ENCODE measurements around the gene HOXB5. TPM values are rescaled to one million over a fixed set of nuclear protein-coding genes. Genes with fewer than 3 reads are reported as not detected.

Gene HOXB5
- total RNA-seq, 1 experiment from 2014 or later = 0.95 TPM

- ChIA-PET POLR2A (ENCODE audit: unreplicated experiment) (no interaction called here), CTCF (interaction anchor here (0.6 kb wide), 1 partner anchor 11 kb away, joined by 3 read pairs; no protein-coding TSS in a partner anchor)
- Histone ChIP-seq H3K4me3 (ENCODE audit: low read length) (no peak overlapping the region), H3K4me2 (ENCODE audit: low read length) (no peak overlapping the region), H3F3A (ENCODE audit: low read length, unreplicated experiment) (no peaks in the 10 kb centered on the region), H4K20me1 (ENCODE audit: low read length) (no peaks in the 10 kb centered on the region), H3K4me1 (ENCODE audit: insufficient read depth, low read length) (no peaks in the 10 kb centered on the region), H3K9me2 (replicated peaks; ENCODE audit: low read length) (no peaks in the 10 kb centered on the region), H3K79me2 (ENCODE audit: low read length) (no peaks in the 10 kb centered on the region), H3K27ac (ENCODE audit: low read length) (no peak overlapping the region), H2AFZ (ENCODE audit: low read length) (no peak overlapping the region), H3K9ac (ENCODE audit: low read length) (no peak overlapping the region), H3K36me3 (ENCODE audit: low read depth, low read length) (no peaks in the 10 kb centered on the region), H3K9me3 (ENCODE audit: low read length) (no peaks in the 10 kb centered on the region), H3K27me3 (ENCODE audit: low read length) (no peaks in the 10 kb centered on the region)
- no peak for DNase-seq
- ATAC-seq = no peak
- no TSS peak for BruUV-seq (replicated peaks)
- TF ChIP-seq EZH2 (IDR thresholded peaks at IDR 0.05; ENCODE audit: low read length, unreplicated experiment) = no peak
- no peak for TF ChIP-seq EZH2phosphoT487 (IDR thresholded peaks at IDR 0.05; ENCODE audit: borderline replicate concordance, low read length)
- TF ChIP-seq, protein P1, sequence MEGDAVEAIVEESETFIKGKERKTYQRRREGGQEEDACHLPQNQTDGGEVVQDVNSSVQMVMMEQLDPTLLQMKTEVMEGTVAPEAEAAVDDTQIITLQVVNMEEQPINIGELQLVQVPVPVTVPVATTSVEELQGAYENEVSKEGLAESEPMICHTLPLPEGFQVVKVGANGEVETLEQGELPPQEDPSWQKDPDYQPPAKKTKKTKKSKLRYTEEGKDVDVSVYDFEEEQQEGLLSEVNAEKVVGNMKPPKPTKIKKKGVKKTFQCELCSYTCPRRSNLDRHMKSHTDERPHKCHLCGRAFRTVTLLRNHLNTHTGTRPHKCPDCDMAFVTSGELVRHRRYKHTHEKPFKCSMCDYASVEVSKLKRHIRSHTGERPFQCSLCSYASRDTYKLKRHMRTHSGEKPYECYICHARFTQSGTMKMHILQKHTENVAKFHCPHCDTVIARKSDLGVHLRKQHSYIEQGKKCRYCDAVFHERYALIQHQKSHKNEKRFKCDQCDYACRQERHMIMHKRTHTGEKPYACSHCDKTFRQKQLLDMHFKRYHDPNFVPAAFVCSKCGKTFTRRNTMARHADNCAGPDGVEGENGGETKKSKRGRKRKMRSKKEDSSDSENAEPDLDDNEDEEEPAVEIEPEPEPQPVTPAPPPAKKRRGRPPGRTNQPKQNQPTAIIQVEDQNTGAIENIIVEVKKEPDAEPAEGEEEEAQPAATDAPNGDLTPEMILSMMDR (conservative IDR thresholded peaks at IDR 0.05; ENCODE audit: low read depth, low read length) = no peak
- intact Hi-C loops (cut with micrococcal nuclease) = no loop called here
Measured at GRCh38 chr17:48565925-48566710, 27.5 kb downstream of the HOXB5 start.

DNA sequence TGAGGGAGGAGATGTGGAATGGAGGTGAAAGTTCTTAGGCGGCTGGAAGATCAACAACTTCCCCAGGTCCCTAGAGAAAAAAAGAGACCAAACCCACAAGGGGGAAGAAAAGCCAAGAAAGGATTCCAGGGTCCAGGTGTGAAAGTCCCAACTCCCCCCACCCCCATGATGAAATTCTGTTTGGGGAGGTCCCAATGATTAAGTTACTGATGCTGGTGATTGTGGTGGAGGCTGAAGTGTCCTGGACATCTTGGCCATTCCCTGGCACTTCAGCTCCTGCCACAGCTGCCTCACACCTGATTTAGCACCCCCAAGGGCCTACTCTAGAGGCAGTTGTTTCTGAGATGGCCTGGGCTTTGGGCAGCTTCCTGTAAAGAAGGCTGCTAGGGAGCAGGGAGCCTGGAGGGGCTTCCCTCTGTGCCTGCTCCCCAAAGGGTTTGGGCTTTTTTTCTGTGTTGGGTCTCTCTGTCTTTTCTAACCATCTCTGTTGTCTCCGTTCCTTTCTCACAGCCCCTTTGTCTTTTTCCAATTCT, 28.5 kb downstream of the HOXB5 start:
- no peaks in the 10 kb centered on the region for H3K27me3 ChIP-seq (ENCODE audit: low read length)
- no peaks in the 10 kb centered on the region for H3F3A ChIP-seq (ENCODE audit: low read length, unreplicated experiment)
- CTCF ChIA-PET = no interaction called here
- no peaks in the 10 kb centered on the region for H3K4me1 ChIP-seq (ENCODE audit: insufficient read depth, low read length)
- H3K27ac ChIP-seq (ENCODE audit: low read length) = no peak overlapping the region
- H2AFZ ChIP-seq (ENCODE audit: low read length) = no peak overlapping the region
- no peak overlapping the region for H3K9ac ChIP-seq (ENCODE audit: low read length)
- TF ChIP-seq EZH2phosphoT487 (IDR thresholded peaks at IDR 0.05; ENCODE audit: borderline replicate concordance, low read length) (no peak), EZH2 (IDR thresholded peaks at IDR 0.05; ENCODE audit: low read length, unreplicated experiment) (no peak)
- TF ChIP-seq, protein P1 (conservative IDR thresholded peaks at IDR 0.05; ENCODE audit: low read depth, low read length) = no peak
- no peaks in the 10 kb centered on the region for H3K36me3 ChIP-seq (ENCODE audit: low read depth, low read length)
- H3K4me3 ChIP-seq (ENCODE audit: low read length) = no peak overlapping the region
- BruUV-seq (replicated peaks) = no TSS peak
- DNase-seq (no peak), ATAC-seq (no peak)
- H3K9me2 ChIP-seq (replicated peaks; ENCODE audit: low read length) = no peaks in the 10 kb centered on the region
- H3K4me2 ChIP-seq (ENCODE audit: low read length) = no peak overlapping the region
- intact Hi-C loops (cut with micrococcal nuclease) = no loop called here
- no peaks in the 10 kb centered on the region for H3K9me3 ChIP-seq (ENCODE audit: low read length)
- no peaks in the 10 kb centered on the region for H3K79me2 ChIP-seq (ENCODE audit: low read length)
- POLR2A ChIA-PET (ENCODE audit: unreplicated experiment) = no interaction called here
- H4K20me1 ChIP-seq (ENCODE audit: low read length) = no peaks in the 10 kb centered on the region

All from PC-3 (cell line).